Brain pericyte (primary cell): Measurements from ENCODE around the gene NBPF20.
"Not testable (repeated sequence)": the region's sequence is repeated elsewhere in the genome, so short reads cannot be mapped to it uniquely, and the experiment has no call there.

ENCODE experiments used
- DNase-seq: peaks from one replicate; pipeline ENCODE4 v3.0.0-alpha.2; 2012; ENCODE audit warnings: low read depth, low spot score

NBPF20 gene, protein sequence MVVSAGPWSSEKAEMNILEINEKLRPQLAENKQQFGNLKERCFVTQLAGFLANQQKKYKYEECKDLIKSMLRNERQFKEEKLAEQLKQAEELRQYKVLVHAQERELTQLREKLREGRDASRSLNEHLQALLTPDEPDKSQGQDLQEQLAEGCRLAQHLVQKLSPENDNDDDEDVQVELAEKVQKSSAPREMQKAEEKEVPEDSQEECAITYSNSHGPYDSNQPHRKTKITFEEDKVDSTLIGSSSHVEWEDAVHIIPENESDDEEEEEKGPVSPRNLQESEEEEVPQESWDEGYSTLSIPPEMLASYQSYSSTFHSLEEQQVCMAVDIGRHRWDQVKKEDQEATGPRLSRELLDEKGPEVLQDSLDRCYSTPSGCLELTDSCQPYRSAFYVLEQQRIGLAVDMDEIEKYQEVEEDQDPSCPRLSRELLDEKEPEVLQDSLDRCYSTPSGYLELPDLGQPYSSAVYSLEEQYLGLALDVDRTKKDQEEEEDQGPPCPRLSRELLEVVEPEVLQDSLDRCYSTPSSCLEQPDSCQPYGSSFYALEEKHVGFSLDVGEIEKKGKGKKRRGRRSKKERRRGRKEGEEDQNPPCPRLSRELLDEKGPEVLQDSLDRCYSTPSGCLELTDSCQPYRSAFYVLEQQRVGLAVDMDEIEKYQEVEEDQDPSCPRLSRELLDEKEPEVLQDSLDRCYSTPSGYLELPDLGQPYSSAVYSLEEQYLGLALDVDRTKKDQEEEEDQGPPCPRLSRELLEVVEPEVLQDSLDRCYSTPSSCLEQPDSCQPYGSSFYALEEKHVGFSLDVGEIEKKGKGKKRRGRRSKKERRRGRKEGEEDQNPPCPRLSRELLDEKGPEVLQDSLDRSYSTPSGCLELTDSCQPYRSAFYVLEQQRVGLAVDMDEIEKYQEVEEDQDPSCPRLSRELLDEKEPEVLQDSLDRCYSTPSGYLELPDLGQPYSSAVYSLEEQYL (N-terminal part only)

DNA sequence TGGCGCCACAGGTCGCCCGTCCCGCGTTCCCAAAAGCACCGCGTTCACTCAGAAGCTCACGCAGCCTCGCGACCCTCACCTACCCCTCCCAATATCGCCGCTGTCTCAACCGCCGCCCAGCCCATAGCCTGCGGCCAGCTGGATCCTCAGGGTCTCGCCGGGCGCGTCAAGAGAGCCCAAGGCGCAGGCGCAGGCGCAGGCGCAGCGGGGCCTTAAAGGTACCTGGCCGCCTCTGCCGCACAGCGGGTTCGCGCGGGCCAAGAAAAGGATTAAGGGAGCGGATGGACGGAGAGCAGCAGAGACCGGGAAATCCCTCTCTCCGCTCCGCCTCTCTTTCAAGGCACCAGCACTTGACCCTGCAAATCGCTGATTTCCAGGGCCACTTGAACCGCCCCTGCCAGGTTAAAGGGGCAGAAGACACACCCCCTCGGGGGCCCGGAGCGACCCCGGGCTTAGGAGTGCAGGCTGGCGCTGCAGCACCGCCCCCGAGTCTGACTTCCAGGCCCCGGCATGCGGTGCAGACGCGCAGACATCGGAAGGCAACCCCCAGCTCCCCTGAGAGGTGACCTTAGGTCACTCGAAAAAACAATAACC, at the start of gene NBPF20:
Gene NBPF20 (minus strand): TSS at position 168 of the 594 bp plus-strand sequence. CDS start 20,331 bp downstream, outside the sequence.
- DNase-seq, result peak; percentile 5

DNA sequence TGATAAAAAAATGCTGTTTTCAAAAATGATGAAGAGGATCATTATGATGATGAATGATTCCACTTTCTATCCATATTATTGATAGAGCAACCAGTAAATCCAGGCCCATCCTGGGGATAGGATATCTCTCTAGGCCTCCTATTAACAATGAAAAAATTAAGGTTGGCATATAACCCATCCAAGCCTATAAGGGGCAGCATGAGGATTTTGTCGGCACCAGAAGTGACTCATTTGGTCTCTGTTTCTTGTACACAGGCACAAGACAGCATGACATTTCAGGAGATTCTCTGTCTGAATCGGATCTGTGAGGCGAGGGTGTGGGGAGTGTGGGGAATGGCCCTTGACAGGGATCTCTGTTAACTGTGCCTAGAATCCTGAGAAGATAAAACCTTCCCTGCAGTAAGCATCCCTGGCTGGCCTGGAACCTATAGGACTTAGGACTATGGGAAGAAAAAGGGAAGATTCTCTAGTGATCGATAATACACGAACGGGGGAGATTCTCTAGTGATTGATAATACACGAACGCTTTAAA, 49.5 kb upstream of the NBPF20 start:
- not testable (repeated sequence) for DNase-seq

DNA sequence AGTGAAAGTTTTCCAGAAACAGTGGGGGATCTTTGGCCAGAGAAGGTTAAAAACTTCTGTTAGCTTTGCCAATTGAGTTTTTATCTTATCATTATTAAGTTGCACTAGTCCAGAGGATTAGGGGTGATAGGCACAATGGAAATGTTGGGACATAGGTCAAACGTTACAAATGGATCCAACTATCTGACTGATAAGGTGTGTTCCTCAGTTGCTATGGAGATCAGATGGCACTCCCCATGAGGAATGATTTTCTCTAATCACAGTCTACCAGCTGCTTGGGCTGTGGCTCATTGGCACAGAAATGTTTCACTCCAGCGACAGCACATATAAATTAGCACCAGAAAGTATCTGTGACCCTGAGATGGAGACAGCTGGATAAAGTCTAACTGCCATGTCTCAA, 47.3 kb upstream of the NBPF20 start:
- DNase-seq, result not testable (repeated sequence)

DNA sequence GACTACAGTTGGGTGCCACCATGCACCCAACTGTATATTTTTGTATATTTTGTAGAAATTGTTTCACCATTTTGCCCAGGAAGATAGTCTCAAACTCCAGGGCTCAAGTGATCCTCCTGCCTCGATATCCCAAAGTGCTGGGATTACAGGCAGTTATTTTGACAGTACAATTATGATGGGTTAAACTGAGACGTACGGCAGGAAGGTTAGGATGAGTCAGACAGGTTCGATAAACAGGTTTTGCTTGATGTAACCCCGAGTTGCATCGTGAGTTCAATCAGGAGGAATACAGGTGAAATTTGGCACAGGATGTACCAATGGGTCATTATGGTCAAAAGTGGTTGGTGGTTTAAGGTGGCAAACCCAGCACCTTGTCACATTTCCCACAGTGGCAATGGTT, 46.0 kb upstream of the NBPF20 start:
- not testable (repeated sequence) for DNase-seq

DNA sequence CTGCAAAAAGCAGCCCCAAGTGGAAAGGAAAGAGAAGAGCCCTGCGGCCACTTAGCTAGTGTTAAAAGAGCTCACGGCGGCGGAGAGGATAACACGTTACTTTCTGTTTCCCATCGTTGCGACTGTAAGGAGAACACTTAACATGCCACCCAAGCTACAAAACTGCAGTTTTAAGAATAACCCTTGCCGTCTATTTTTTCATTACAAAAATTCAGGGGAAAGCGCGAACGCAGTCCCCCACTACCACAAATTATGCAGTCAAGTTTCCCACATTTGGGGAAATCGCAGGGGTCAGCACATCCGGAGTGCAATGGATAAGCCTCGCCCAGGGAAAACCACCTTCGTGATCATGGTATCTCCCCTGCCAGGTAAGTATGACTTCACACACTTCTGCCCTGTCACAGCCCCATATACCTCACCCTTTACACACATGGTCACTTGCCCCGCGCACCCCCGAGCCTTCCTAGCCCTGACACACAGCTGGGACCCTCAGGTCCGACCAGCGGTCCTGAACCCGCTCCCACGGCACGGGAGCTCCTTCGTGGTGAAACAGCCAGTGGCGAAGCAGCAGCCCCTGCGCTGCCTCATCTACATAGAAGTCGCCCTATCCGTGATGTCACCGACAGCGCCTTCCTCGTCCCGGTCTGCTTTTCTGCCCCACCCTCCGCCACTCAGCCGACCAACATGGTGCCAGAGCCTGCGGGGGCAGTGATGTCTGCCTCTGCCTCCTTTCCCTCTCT, 40.2 kb upstream of the NBPF20 start:
- peak; percentile 76 for DNase-seq

DNA sequence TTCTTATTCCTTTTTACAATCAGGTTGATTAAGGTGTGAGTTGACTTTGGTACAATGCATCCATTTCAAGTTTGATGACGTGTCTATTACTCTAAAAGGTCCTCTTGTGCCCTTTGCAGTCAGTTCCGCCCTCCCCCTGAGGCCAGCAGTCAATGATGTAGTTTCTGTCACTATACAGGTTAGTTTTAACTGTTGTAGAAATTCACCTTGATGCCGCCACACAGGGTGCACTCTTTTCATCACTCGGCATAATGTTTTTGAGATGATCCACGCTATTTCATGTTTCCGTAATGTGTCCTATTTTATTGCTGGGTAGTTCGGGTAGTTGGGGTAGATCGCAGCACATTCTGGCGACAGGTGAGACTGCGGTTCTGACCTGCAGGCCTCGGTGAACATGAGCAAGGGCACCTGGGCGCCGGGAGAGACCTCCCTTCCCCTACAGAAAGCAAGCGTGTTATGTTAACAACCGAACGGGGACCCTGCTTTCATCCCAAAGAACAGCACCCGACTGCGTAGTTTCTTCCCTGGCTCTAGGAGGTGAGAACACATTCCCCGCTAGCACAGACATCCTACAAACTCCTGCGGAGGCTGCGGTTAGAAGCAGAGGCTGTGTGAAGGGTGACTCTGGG, 39.4 kb upstream of the NBPF20 start:
- not testable (repeated sequence) for DNase-seq

DNA sequence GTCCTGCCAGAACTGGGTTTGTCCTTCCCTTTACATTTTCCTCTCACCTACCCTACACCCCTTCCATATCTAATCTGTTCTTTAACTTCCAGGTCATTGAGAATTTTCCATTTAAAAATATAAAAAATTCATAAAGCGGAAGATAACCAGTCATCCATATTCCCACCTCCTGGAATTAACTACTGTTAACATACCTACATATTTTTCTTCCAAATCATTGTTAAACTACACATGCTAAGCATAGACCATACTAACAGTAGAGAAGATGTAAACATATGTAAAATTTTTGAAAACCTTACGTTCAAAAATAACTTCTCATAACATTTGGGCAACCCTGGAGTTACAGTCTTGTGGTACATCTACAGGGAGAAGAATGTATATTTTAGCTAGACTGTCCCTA, 38.6 kb upstream of the NBPF20 start:
- DNase-seq, result not testable (repeated sequence)

DNA sequence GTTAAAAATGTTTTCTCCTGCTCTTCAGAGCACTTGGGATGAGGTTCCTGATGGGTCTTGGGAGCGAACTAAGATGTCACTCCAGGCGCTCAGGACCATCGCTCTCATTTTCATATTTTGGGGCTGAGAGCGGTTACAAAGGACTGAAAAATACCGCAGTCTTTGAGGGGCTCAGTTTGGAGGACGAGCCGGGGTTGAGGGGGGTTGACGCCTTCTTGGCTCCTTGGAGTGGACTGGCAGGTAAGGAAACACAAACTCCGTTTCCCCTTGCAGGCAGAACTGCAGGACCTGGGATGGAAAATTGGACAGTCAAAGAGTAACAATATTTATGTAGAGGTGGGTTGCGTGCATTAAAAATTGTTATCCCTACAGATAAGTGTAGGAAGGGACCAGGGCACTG, 35.3 kb upstream of the NBPF20 start:
- not testable (repeated sequence) for DNase-seq

DNA sequence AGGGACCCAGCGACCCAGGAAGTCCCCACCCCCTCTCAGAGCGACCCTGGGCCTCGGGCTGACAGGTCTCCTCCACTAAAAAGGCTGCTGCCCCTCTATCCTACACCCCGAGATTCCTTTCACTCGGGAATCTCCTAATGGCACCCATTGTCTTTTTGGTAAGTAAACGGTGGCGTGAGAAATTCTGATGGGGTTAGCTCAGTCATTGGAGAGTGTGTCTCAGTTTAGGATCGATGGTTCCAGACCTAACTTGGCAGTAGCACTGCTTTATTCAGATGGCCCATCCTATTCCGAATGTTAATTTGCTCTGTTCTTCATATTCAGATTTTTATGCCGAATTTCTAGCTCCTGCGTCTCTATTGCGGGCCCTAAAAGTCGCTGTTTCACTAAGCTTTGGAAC, 34.6 kb upstream of the NBPF20 start:
- DNase-seq, result not testable (repeated sequence)

DNA sequence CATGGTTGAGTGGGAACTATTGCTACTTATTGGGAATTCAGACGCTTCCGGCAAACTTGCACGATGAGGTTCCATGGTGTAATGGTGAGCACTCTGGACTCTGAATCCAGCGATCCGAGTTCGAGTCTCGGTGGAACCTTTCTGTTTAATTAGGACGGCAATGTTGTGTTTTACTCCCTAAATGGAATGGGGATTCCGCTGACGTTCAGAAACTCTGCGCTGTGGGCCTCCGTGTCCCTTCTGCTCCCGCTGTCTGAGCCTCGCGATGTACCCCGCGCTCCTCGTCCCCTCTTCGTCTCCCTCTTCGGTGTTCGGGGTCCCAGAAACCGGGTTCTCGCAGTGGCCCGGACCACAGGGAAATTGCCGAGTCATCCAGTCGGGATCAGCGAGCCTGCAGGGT, 34.2 kb upstream of the NBPF20 start:
- not testable (repeated sequence) for DNase-seq

DNA sequence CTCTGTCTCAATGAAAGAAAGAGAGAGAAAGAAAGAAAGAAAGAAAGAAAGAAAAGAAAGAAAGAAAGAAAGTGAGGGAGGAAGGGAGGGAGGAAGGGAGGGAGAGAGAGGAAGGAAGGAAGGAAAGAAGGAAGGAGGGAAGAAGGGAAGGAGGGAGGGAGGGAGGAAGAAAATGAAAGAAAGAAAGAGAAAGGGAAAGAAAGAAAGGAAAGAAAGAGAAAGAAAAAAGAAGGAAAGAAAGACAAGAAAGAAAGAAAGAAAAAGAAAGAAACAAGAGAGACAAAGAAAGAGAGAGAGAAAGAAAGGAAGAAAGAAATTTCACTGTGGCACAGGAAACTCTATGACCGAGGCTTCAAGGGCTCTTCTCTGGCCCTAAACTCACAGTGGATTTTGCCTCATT, 33.7 kb upstream of the NBPF20 start:
- DNase-seq, result not testable (repeated sequence)

DNA sequence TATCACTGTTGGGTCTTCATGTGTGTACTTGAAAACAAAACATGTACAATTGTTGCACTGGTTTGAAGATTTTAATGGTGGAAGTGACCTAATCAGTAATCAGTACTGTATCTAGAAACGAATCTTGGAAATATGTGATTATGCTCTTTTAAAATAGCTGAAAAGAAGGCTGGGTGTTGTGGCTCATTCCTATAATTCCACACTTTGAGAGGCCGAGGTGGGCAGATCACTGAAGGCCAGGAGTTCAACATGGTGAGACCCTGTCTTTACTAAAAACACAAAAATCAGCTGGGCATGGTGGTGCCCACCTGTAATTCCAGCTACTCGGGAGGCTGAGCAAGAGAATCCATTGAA, 29.4 kb upstream of the NBPF20 start:
- not testable (repeated sequence) for DNase-seq

DNA sequence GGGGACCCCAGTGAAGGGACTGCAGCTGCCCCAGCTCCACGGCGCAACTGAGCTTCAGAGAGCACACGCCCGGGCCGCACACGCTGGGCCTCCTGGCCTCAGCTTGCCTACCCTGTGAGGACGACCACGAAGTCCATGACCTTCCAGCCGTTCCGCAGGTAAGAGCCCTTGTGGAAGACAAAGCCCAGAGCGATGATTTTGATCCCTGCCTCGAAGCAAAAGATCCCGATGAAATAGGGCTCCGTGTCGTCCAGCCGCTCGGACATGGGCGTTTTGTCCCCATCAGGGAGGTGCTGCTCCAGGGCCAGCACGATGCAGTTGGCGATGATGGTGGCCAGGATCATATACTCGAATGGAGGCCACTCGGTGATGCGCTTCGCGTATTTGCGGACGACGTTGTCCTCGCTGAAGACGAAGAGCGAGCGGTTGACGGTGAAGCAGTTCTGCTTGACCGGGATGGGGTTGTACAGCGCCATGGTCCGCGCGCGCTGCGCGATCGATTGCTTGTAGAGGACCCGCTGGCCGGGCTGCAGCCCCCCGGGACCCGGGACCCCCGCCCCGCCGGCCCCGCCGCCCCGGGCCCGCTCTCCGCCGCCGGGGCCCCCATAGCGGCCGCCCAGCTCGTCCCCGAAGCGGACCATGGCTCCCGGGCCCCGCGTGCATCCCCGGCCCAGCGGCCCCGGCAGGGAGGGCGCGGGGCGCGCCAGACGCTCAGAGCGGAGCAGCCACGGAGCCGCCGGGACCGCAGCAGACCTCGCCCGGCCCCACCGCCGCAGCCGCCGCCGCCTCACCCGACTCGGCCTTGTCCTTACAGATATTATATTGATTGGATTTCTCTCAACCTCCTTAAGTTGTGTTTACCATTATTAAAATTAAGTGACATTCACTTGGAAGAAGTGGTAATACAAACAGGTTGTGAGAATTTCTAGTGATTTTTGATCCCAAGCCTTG, 28.7 kb upstream of the NBPF20 start:
- not testable (repeated sequence) for DNase-seq

DNA sequence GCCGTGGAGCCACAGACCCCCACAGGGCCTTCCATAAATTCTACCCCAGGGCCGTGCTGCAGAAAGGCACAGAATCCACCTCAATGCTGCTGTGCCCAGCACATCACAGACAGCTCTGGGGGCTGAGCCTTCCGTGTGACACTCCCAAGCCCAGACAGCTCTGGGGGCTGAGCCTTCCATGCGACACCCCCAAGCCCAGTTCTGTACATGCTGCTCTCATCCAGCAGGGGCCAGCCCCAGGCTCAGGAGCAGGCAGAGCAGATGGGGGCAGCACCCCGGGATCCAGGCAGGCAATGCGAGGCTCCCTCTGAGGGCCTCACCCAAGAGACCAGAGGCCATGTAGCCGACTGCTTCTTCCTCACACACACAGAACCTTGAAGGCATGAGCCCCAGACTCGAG, 27.1 kb upstream of the NBPF20 start:
- not testable (repeated sequence) for DNase-seq

DNA sequence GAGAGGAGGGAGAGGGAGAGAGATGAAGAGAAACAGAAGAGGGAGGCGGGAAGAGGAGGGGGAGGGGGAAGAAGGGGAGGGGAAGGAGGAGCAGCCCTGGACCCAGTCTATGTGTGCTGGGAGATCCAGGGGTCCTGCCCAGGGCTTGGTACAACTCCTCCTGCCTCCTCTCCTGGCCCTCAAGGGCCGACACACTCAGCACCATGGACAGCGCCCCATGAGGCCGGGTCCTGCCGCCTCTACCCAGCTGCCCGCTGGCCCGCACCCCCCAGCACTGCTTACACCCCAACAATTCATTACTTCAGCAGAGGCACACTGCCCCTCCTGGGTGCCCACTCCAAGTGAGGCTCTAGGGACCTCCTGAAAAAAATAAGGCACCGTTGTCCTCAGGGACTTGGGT, 26.5 kb upstream of the NBPF20 start:
- DNase-seq, result not testable (repeated sequence)

DNA sequence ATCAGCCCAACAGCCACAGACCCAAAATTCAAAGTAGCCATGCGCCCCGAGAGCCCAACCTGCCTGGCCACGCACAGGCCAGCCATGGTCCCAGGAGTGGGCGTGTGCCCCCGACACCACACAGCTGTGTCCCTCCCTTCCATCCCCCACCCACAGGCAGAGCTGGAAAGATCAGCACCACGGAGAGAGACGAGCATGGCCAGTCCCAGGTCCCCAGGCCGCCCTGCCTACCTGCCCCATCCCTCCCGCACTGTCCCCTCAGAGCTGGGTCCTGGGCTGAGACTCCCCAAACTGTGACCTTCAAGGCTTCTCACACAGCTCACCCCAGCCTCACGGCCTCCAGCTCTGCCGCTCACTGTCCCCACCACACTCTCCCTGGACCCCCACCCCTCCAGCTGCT, 19.8 kb upstream of the NBPF20 start:
- DNase-seq, result not testable (repeated sequence)

DNA sequence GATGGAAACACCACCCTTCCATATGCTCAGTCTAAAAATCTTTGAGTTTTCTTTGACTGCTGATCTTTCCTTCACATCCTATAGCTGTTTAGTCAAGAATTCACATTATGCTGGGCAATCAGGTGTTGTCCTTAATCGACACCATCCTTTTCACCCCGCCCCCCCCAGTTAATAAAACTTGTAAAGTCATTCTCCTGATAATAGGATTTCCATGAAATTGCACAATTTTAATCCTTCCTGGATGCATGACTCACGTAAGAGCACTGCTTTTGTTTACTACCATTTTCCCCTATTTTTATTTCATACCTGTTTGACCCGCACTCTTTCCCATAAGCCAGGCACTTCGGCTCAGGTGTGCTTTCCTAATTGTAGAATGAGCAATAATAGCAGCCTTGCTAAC, 16.9 kb upstream of the NBPF20 start:
- DNase-seq, result not testable (repeated sequence)

DNA sequence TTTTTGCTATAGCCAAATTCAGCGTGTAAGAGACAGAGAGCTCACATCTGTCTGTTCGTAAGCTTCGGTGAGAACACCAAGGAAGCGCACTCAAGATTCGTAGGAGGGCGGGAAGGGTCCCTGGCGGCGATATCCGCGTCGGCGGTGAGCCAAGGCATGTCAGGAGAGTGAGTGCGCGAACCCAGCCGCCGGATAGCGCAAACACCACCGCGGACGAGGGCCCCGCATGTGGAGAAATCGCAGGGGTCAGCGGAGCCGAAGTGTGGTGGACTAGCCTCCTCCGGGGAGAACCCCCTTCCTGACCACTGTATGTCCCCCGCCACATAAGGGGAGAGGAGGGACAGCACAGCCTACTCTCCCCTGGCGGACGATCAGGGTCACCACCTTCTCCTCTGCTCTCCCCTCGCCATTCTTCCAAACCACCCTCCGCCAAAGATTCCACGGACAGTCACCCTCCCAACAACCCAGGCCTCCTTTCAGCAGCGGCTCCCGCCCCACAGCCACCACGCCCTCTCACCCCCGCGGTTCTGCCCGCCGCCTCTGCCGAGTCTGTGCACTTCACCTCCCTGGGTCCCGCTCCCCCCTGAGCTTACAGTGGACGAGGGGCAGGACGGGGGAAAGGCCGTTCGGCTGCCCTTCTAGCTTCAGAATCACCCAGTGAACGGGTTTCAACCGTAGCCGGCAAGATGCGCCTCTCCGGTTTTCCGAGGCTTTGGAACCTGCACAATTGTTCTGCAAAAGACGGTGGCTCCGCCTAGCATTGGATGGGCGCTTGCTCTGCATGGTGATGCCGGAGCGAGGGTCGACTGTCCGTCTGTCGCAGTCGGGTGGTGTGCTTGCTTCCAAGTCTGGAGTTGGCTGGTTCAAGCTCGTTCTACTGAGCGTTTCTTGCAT, 6.2 kb upstream of the NBPF20 start:
- not testable (repeated sequence) for DNase-seq
